GM19455 (cell line): ENCODE data around the gene CXCR5.

Experiments used
- ATAC-seq: cut with Tn5 transposase; IDR thresholded peaks from one replicate; pipeline ENCODE4 v1.9.1; 2021; ENCODE audit not compliant: unreplicated experiment

Gene CXCR5

GRCh38 chr11:118876286-118876685, 7.4 kb upstream of the CXCR5 start:
- no peak for ATAC-seq

GRCh38 chr11:118877487-118878162, 6.1 kb upstream of the CXCR5 start:
- no peak for ATAC-seq

GRCh38 chr11:118878163-118878563, 5.5 kb upstream of the CXCR5 start:
- ATAC-seq = no peak

- ATAC-seq = no peak
Observed at GRCh38 chr11:118881228-118881627, 2.5 kb upstream of the CXCR5 start.

- no peak for ATAC-seq
Observed at GRCh38 chr11:118882491-118882890, 1.2 kb upstream of the CXCR5 start.

- ATAC-seq = no peak
Observed at GRCh38 chr11:118883004-118883367, 706 bp upstream of the CXCR5 start.

- no peak for ATAC-seq
Observed at GRCh38 chr11:118884875-118885274, 1.2 kb downstream of the CXCR5 start.

GRCh38 chr11:118885319-118885718, 1.6 kb downstream of the CXCR5 start:
- no peak for ATAC-seq

GRCh38 chr11:118885831-118886565, 2.3 kb downstream of the CXCR5 start:
- ATAC-seq = no peak

- no peak for ATAC-seq
Observed at GRCh38 chr11:118886681-118887111, 3.0 kb downstream of the CXCR5 start.

GRCh38 chr11:118887206-118887605, 3.5 kb downstream of the CXCR5 start:
- no peak for ATAC-seq

- ATAC-seq = no peak
Observed at GRCh38 chr11:118888398-118888797, 4.7 kb downstream of the CXCR5 start.

GRCh38 chr11:118889797-118890196, 6.1 kb downstream of the CXCR5 start:
- no peak for ATAC-seq

GRCh38 chr11:118892514-118892913, 8.8 kb downstream of the CXCR5 start:
- no peak for ATAC-seq

- no peak for ATAC-seq
Observed at GRCh38 chr11:118892964-118893363, 9.3 kb downstream of the CXCR5 start.

- no peak for ATAC-seq
Observed at GRCh38 chr11:118893662-118894061, 10.0 kb downstream of the CXCR5 start.

- ATAC-seq = no peak
Observed at GRCh38 chr11:118894192-118894591, 10.5 kb downstream of the CXCR5 start.

GRCh38 chr11:118895093-118896039, 11.7 kb downstream of the CXCR5 start:
- peak; percentile 53 for ATAC-seq

GRCh38 chr11:118896472-118896913, 12.8 kb downstream of the CXCR5 start:
- no peak for ATAC-seq

GRCh38 chr11:118896921-118897591, 13.4 kb downstream of the CXCR5 start:
- ATAC-seq = no peak
